Fibroblast of pulmonary artery (primary cell): ENCODE results near the gene ACAA2.

Experiments used
- DNase-seq: peaks from one replicate; pipeline ENCODE4 v3.0.0-alpha.2; 2010; ENCODE audit warnings: low read depth
- H3K4me3 ChIP-seq: replicated peaks from 2 replicates; pipeline ENCODE4 v1.5.1; 2011; ENCODE audit warnings: low read depth, mild to moderate bottlenecking, control low read depth, low read length, moderate library complexity
- CTCF ChIP-seq: IDR thresholded peaks from 2 replicates; pipeline ENCODE4 v1.5.1; 2011; ENCODE audit warnings: mild to moderate bottlenecking, control low read depth, low read length, inconsistent platforms; ENCODE audit errors: missing control alignments

Gene ACAA2

DNA sequence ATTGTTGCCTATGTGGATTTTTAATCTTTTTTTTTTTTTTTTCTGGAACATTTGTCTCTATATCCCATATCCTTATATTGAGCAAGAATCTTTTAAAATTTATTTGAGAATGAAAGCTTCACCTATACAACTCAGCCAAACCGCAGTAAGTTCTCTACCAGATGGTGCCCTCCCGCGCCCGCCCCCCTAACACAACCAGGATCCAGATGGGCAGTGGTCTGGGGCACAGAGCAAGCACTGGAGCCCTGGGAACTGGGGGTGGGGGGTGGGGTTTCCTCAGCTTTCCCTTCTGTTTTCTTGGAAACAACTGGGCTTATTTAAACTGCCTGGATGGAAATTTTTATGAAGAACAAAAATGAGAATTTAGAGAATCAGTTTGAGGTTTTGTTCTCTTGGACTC lies 74.6 kb downstream of the ACAA2 start:
- no peak for TF ChIP-seq CTCF
- DNase-seq, result no peak
- H3K4me3 ChIP-seq, result no peak overlapping the region

DNA sequence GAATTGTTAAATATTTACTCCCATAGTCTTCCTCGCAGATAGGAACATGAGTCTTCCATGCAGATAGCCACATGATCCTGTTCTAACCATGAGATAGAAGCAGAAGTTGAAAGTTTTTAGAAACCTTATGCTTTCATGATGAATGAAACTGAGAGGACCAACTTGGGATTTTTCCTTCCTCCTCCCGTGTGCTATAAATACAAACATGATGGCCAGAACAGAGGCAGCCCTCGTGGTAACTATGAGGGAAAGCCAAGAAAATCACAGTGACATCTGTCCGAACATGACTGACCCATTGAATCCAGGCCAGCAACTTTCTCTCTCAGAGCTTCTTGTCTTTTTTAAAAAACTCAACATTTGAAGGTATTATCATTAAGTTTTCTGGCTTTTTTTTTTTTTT lies 78.5 kb downstream of the ACAA2 start:
- no peak overlapping the region for H3K4me3 ChIP-seq
- no peak for TF ChIP-seq CTCF
- no peak for DNase-seq

DNA sequence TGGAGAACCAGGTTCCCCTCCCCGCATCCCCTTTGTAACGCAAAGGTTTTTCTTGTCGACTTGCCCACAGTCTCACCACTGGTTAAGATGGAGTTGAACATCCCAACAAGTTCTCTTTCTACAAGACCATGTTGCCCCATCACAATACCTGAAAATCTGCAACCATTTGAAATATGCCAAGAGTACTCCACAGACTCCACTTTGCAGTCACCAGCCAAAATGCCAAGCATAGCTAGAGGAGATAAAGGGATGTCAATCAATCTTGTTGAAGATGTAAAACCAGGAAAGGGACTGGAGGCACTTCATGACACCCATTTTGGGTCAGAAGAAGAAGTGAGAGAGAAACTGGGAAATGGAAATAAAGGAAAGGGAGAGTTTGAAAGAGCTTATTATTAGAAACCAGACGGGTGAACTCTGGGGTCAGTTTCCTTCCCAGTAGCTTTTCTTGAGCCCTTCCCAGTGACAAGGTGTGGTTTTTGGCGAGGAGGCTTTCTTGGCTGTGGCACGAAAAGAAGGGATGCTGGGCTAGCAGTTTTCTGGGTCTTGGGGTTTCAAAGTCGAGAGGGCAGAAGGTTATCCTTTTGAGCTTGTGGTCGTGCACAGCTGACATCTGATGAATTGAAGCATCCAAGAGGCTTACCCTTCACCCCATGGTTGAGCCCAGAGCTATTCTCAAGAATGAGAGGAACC lies 79.3 kb downstream of the ACAA2 start:
- DNase-seq, result no peak
- no peak overlapping the region for H3K4me3 ChIP-seq
- TF ChIP-seq CTCF, result no peak

DNA sequence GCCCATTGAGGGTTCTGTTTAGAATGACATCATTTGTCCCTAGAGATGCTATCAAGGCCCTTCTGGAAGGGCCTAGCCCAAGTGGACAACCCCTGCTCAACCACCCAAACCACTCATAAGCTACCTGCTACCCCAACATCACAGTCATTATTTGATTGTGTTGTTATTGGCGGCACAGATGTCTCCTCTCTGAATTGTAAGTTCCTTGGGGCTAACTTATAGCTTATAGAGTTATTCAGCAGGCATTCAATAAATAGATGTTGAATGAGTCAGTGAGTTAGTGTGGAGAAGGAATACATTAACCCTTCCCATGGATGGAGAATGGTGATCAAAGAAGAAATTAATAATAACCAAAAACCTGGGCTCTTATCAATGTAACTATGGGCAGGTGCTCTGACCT lies 80.0 kb downstream of the ACAA2 start:
- DNase-seq, result no peak
- TF ChIP-seq CTCF, result no peak
- H3K4me3 ChIP-seq, result no peak overlapping the region
